Endothelial cell (in vitro differentiated cells): ENCODE results near the gene ERO1B. TPM values are rescaled to one million over a fixed set of nuclear protein-coding genes. Genes with fewer than 3 reads are reported as not detected.
A peak's percentile ranks its signal among the peaks of the same experiment; 100 is the strongest.

ENCODE experiments used
- DNase-seq: peaks from one replicate; pipeline ENCODE4 v3.0.0; 2021; ENCODE audit warnings: low spot score
- H3K27ac Mint-ChIP-seq: one replicate; pipeline ENCODE4 v1.8.0; 2021; ENCODE audit warnings: mixed read lengths, inconsistent platforms; ENCODE audit not compliant: unreplicated experiment
- H3K27me3 Mint-ChIP-seq: one replicate; pipeline ENCODE4 v1.8.0; 2021; ENCODE audit warnings: mild to moderate bottlenecking, moderate library complexity, mixed read lengths, inconsistent platforms; ENCODE audit not compliant: unreplicated experiment
- H3K36me3 Mint-ChIP-seq: one replicate; pipeline ENCODE4 v1.8.0; 2021; ENCODE audit warnings: mild to moderate bottlenecking, low read depth, mixed read lengths, inconsistent platforms; ENCODE audit not compliant: unreplicated experiment
- H3K4me1 Mint-ChIP-seq: one replicate; pipeline ENCODE4 v1.8.0; 2021; ENCODE audit warnings: mild to moderate bottlenecking, mixed read lengths, inconsistent platforms; ENCODE audit not compliant: unreplicated experiment
- H3K4me3 Mint-ChIP-seq: one replicate; pipeline ENCODE4 v1.8.0; 2021; ENCODE audit warnings: mild to moderate bottlenecking, mixed read lengths, inconsistent platforms; ENCODE audit not compliant: unreplicated experiment
- H3K9me3 Mint-ChIP-seq: one replicate; pipeline ENCODE4 v1.8.0; 2021; ENCODE audit warnings: mixed read lengths, inconsistent platforms; ENCODE audit not compliant: unreplicated experiment
- total RNA-seq: library from RNA; stranded (reverse); fragmentation: NEBNext Ultra II Directional; extraction: Animal tissue kit (Norgen Biotek cat#: 25700); gene quantifications from one replicate; pipeline ENCODE4 v1.2.1, GENCODE V29; 2021; ENCODE audit not compliant: unreplicated experiment
- TF ChIP-seq, protein P1 (sequence below): fragments of 200-600 bp; sonication (generic); IDR thresholded peaks from one replicate; pipeline ENCODE4 v1.5.0; 2021; ENCODE audit warnings: antibody characterized with exemption; ENCODE audit not compliant: unreplicated experiment

The ERO1B gene
- total RNA-seq, 1 donor from 2014 or later = 6.8 TPM

DNA sequence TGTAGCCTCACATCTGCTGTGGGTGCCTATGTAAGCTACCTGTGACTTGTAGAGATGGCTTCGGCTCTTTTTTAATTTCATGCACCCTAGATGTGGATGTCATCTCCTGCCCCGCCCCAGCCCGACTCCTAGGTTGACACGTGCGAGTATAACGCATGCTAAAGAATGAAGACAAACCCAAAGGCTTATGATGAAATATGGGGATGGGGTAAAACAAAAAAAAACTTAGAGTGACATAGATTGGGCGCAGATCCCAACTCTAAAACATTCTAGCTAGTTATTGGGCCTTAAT lies 613 bp upstream of the ERO1B start:
- TF ChIP-seq, protein P1, sequence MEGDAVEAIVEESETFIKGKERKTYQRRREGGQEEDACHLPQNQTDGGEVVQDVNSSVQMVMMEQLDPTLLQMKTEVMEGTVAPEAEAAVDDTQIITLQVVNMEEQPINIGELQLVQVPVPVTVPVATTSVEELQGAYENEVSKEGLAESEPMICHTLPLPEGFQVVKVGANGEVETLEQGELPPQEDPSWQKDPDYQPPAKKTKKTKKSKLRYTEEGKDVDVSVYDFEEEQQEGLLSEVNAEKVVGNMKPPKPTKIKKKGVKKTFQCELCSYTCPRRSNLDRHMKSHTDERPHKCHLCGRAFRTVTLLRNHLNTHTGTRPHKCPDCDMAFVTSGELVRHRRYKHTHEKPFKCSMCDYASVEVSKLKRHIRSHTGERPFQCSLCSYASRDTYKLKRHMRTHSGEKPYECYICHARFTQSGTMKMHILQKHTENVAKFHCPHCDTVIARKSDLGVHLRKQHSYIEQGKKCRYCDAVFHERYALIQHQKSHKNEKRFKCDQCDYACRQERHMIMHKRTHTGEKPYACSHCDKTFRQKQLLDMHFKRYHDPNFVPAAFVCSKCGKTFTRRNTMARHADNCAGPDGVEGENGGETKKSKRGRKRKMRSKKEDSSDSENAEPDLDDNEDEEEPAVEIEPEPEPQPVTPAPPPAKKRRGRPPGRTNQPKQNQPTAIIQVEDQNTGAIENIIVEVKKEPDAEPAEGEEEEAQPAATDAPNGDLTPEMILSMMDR = no peak
- Mint-ChIP-seq H3K27me3 (peaks cover 11% of the 10 kb centered on the region), H3K9me3 (no peaks in the 10 kb centered on the region), H3K27ac (no peak overlapping the region), H3K4me3 (peak overlapping the region; percentile 65), H3K4me1 (peaks cover 12% of the 10 kb centered on the region), H3K36me3 (no peaks in the 10 kb centered on the region)
- DNase-seq = no peak

DNA sequence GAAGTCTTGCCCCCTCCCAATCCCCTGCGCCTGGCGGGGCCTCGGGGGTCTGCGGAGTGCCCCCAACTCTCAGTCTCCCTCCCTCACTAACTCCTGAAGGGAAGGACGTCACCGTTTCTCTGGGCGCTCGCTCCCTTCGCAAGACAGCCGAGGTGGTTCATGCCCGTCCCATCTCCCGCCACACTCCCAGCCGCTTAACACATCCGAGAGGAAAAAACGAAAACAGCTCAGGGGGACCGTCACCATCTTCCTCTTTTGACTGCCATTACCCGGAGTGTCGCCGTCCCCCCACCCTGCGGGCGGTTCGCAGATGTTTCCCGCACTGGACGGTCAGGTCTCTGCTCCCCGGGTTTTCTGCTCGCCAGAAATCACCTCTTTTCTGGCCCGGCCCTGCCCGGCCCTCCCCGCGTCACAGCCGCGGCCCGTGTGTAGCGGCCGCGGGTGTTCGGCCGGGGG lies 532 bp downstream of the ERO1B start:
- peak; percentile 31 for DNase-seq
- peaks cover 11% of the 10 kb centered on the region for H3K27me3 Mint-ChIP-seq
- H3K4me3 Mint-ChIP-seq = peak overlapping the region; percentile 93
- TF ChIP-seq, protein P1 = no peak
- H3K27ac Mint-ChIP-seq = no peak overlapping the region
- peaks cover 12% of the 10 kb centered on the region for H3K4me1 Mint-ChIP-seq
- no peaks in the 10 kb centered on the region for H3K36me3 Mint-ChIP-seq
- H3K9me3 Mint-ChIP-seq = no peaks in the 10 kb centered on the region

DNA sequence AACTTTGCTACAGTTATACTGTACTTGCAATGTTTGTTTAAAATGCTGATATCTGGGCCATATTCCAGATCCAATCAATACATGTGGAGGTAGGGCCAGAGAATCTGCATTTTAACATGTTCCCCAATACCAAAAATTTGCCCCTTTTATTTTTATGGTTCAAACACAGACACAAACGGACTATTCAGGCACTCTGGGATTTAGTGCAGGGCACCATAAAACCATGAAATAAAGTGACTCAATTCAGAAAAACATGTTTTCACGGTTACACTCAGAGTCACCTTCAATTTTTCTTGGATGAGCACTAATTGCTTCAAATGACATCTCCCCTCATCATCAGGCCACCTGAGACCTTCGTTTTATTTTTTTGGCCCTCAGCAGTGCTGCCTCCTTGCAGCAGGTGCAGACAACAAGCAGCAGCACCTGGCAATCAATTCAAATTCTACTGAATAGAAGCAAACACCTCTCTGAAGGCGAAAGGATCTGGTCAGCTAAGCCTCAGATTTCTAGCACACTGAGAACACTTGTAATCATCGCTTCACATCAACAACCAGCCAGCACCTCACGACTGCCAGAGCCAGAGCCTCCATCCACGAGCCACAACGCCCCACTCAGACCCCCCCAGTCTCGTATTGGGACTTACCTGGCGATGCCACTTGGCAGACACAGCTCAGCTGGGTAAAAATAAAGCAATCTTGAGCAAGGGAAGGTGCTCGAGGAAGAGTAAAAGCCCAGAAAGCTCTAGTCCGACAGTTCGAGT lies 1.1 kb downstream of the ERO1B start:
- Mint-ChIP-seq H3K36me3 (no peaks in the 10 kb centered on the region), H3K27ac (no peak overlapping the region)

DNA sequence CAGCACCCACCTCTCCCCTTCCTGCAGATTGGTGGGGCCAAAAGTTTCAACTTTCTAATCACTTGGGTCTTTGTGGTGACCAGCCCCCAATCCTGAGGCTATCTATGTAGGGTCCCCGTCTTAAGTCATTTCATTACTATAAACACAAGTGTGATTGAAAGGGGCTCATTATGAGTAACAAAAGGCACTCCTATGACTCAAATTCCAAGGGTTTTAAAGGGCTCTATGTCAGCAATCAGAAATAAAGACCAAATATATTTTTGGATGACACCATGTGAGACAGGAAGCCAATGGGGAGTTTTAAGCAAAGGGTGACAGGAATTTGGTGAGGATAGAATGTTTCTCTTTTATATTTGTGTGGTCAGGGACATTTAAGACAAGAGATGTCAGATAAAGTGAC lies 6.2 kb downstream of the ERO1B start:
- no peak for DNase-seq
- Mint-ChIP-seq H3K4me1 (peaks cover under 1% of the 10 kb centered on the region), H3K27me3 (peaks cover under 1% of the 10 kb centered on the region), H3K27ac (no peak overlapping the region), H3K36me3 (no peaks in the 10 kb centered on the region), H3K4me3 (no peak overlapping the region), H3K9me3 (no peaks in the 10 kb centered on the region)
- TF ChIP-seq, protein P1 = no peak

More for the DNA sequence above, 1.1 kb downstream of the ERO1B start:
- Mint-ChIP-seq H3K9me3 (no peaks in the 10 kb centered on the region), H3K4me1 (peaks cover 12% of the 10 kb centered on the region), H3K4me3 (peak overlapping the region; percentile 93), H3K27me3 (peaks cover 11% of the 10 kb centered on the region)
- DNase-seq = no peak
- TF ChIP-seq, protein P1 = no peak

DNA sequence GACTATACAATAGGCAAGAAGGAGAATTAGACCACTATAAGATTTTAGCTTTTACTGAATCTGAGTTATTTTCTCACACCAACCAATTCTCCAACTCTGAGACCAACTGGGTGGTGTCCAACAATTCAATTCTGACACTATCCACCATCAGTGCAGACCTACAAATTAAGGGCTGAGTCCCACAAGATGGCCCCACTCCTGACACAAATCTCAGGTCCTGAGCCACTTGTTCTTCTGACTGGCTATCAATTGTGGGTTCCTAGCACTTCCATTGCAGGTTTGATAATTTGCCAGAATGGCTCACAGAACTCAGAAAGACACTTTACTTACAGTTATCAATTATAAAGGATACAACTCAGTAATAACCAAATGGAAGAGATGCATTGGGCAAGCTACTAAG lies 6.7 kb downstream of the ERO1B start:
- no peaks in the 10 kb centered on the region for H3K36me3 Mint-ChIP-seq
- no peaks in the 10 kb centered on the region for H3K27me3 Mint-ChIP-seq
- H3K4me1 Mint-ChIP-seq = no peaks in the 10 kb centered on the region
- no peak overlapping the region for H3K27ac Mint-ChIP-seq
- no peak for DNase-seq
- H3K4me3 Mint-ChIP-seq = no peak overlapping the region
- TF ChIP-seq, protein P1 = no peak
- H3K9me3 Mint-ChIP-seq = no peaks in the 10 kb centered on the region
